BE2C (cell line): ENCODE data around the gene TMEM143.

Experiments
- DNase-seq: peaks from one replicate; pipeline ENCODE4 v3.0.0-alpha.2; 2020
- H3K27me3 ChIP-seq: fragments of 250-450 bp; sonication (Bioruptor Pico); 2 replicates; pipeline ENCODE4 v1.5.1; 2020; ENCODE audit warnings: mild to moderate bottlenecking
- H3K36me3 ChIP-seq: fragments of 250-450 bp; sonication (Bioruptor Pico); 2 replicates; pipeline ENCODE4 v1.5.1; 2020; ENCODE audit warnings: mild to moderate bottlenecking
- H3K4me1 ChIP-seq: fragments of 250-450 bp; sonication (Bioruptor Pico); 2 replicates; pipeline ENCODE4 v1.5.1; 2020
- H3K4me3 ChIP-seq: 2 replicates; pipeline ENCODE4 v1.5.1; 2011; ENCODE audit warnings: low read depth, low read length
- H3K9me3 ChIP-seq: fragments of 250-450 bp; sonication (Bioruptor Pico); 2 replicates; pipeline ENCODE4 v1.5.1; 2020
- TF ChIP-seq, protein P1 (sequence below): IDR thresholded peaks from 2 replicates; pipeline ENCODE4 v1.5.1; 2012; ENCODE audit warnings: mild to moderate bottlenecking, low read depth, low read length

TMEM143 gene

DNA sequence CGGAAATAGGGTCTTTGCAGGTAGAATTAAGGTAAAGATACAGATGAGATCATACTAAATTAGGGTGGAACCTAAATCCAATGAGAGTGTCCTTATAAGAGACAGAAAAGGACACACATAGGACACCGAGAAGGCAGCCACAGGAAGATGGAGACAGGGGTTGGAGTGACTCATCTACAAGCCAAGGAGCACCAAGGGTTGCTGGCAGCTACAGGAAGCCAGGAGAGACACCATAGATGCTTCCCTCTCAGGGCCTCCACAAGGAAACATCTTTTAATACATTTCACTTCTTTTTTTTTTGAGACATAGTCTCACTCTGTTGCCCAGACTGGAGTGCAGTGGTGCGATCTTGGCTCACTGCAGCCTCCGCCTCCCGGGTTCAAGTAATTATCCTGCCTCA lies 10.1 kb downstream of the TMEM143 start:
- Histone ChIP-seq H3K27me3 (no peaks in the 10 kb centered on the region), H3K4me1 (no peaks in the 10 kb centered on the region), H3K36me3 (no peaks in the 10 kb centered on the region), H3K9me3 (no peaks in the 10 kb centered on the region), H3K4me3 (no peak overlapping the region)
- DNase-seq, result no peak
- TF ChIP-seq, protein P1, sequence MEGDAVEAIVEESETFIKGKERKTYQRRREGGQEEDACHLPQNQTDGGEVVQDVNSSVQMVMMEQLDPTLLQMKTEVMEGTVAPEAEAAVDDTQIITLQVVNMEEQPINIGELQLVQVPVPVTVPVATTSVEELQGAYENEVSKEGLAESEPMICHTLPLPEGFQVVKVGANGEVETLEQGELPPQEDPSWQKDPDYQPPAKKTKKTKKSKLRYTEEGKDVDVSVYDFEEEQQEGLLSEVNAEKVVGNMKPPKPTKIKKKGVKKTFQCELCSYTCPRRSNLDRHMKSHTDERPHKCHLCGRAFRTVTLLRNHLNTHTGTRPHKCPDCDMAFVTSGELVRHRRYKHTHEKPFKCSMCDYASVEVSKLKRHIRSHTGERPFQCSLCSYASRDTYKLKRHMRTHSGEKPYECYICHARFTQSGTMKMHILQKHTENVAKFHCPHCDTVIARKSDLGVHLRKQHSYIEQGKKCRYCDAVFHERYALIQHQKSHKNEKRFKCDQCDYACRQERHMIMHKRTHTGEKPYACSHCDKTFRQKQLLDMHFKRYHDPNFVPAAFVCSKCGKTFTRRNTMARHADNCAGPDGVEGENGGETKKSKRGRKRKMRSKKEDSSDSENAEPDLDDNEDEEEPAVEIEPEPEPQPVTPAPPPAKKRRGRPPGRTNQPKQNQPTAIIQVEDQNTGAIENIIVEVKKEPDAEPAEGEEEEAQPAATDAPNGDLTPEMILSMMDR, result no peak

DNA sequence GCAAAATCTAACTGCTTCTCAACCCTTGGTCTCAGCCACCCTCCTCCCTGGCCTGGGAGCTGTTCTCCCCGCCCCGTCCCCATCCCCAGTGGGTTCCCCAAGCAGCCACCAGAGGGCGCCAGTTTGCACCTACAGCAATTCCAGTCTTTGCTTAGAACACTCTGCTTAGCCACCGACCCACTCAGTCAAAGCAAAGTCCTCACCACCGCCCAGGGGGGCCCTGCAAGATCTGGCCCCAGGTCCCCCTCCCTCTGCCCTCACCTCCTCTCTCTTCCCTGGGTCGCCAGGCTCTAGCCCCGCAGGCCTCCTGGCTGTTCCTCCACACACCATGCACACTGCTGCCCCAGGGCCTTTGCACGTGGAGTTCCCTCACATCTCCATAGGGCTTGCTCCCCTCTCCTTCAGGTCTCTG lies 12.4 kb downstream of the TMEM143 start:
- no peak overlapping the region for H3K4me3 ChIP-seq
- no peaks in the 10 kb centered on the region for H3K9me3 ChIP-seq
- no peaks in the 10 kb centered on the region for H3K36me3 ChIP-seq
- no peaks in the 10 kb centered on the region for H3K27me3 ChIP-seq
- DNase-seq, result peak; percentile 77
- TF ChIP-seq, protein P1, result peak; percentile 83
- peaks cover 5% of the 10 kb centered on the region for H3K4me1 ChIP-seq

DNA sequence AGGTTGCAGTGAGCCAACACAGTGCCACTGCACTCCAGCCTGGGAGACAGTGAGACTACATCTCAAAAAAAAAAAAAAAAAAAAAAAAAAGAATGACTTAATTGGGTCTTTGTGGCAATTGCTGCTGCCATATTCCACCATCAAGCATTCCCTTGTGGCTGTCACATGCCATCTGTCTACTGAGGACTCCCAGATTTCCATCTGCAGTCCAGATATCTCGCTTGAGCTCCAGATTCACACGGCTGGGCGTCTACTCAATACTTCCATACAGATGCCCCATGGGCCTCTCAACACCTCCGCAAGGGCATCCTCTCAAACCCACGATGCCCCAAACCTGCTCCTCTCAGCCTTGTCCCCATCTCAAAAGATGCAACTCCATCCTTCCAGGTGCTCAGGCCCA lies 12.9 kb downstream of the TMEM143 start:
- TF ChIP-seq, protein P1, result no peak
- no peaks in the 10 kb centered on the region for H3K36me3 ChIP-seq
- no peaks in the 10 kb centered on the region for H3K27me3 ChIP-seq
- no peak overlapping the region for H3K4me3 ChIP-seq
- no peak for DNase-seq
- H3K9me3 ChIP-seq, result no peaks in the 10 kb centered on the region
- H3K4me1 ChIP-seq, result peaks cover 5% of the 10 kb centered on the region

DNA sequence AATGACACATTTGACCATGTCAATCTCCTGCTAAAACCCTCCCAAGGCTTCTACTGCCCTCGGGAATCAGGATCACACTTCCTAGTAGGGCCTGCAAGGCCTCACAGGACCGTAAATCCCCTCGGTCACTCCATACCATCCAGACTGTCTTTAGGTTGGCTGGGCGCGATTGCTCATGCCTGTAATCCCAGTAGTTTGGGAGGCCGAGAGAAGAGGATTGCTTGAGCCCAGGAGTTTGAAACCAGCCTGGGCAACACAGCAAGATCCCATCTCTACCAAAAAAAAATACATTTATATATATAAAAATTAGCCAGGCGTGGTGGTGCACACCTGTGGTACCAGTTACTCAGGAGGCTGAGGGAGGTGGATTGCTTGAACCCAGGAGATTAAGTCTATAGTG lies 15.0 kb downstream of the TMEM143 start:
- DNase-seq, result no peak
- TF ChIP-seq, protein P1, result no peak
- no peaks in the 10 kb centered on the region for H3K36me3 ChIP-seq

DNA sequence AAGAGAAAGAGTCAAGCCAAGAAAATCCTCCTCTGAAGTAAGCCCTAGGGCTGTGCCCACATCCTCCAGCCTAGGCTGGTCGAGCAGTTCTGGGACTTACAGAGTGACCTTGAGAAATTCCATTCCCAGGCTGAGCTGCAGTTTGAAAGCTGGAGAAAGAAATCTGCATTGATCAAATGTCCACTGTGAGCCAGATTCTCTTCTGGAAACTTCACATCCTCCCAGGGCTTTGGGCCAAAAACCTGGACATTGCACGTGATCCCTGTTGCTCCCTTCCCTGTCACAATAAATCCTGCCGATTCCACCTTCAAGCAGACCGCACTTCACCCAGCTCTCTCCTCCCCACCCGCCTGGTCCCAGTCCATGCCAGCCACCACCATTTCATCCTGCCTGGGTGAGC lies 15.7 kb downstream of the TMEM143 start:
- H3K27me3 ChIP-seq, result no peaks in the 10 kb centered on the region
- TF ChIP-seq, protein P1, result no peak
- H3K4me3 ChIP-seq, result no peak overlapping the region
- no peaks in the 10 kb centered on the region for H3K36me3 ChIP-seq
- peaks cover 5% of the 10 kb centered on the region for H3K4me1 ChIP-seq
- DNase-seq, result peak; percentile 36
- no peaks in the 10 kb centered on the region for H3K9me3 ChIP-seq

More for the DNA sequence above, 15.0 kb downstream of the TMEM143 start:
- Histone ChIP-seq H3K4me1 (peaks cover 5% of the 10 kb centered on the region), H3K27me3 (no peaks in the 10 kb centered on the region), H3K9me3 (no peaks in the 10 kb centered on the region), H3K4me3 (no peak overlapping the region)

DNA sequence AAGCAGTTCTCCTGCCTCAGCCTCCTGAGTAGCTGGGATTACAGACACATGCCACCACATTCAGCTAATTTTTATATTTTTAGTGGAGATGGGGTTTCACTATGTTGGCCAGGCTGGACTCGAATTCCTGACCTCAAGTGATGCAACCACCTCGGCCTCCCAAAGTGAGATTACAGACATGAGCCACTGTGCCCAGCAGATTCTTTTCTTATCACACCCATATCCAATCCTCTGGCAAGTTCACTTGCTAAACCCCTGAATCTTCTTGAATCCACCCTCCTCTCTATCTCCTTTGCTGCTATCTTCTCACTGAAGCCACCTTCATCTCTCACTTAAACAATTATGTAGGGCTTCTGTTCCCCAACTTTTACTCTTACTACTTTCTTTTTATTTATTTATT lies 17.5 kb downstream of the TMEM143 start:
- no peaks in the 10 kb centered on the region for H3K27me3 ChIP-seq
- no peaks in the 10 kb centered on the region for H3K36me3 ChIP-seq
- H3K9me3 ChIP-seq, result no peaks in the 10 kb centered on the region
- H3K4me3 ChIP-seq, result no peak overlapping the region
- DNase-seq, result no peak
- TF ChIP-seq, protein P1, result no peak
- H3K4me1 ChIP-seq, result peaks cover 5% of the 10 kb centered on the region
